Stromal cell of bone marrow (primary cell): ENCODE data around the gene NFYA.

Experiments used
- DNase-seq: peaks from one replicate; pipeline ENCODE4 v3.0.0-alpha.2; 2012; ENCODE audit warnings: low read depth

The NFYA gene

DNA sequence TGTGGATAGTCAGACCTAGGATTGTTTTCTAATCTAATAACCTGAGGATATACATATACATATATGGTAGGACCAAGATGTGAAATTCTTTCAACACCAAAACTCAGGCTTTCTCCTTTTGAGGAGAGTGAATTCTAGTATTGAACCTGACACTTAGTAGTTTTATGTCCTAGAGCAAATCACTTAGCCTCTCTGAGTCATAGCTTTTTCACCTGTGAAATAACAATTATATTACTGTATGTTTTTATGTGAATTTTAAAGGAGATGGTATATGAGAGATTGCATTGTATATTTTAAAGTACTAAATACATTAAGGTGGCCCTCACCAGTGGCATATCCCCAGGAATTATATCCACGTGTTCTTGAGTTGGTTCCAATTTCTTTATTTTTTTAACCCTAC is 46.7 kb downstream of the NFYA start:
- no peak for DNase-seq

DNA sequence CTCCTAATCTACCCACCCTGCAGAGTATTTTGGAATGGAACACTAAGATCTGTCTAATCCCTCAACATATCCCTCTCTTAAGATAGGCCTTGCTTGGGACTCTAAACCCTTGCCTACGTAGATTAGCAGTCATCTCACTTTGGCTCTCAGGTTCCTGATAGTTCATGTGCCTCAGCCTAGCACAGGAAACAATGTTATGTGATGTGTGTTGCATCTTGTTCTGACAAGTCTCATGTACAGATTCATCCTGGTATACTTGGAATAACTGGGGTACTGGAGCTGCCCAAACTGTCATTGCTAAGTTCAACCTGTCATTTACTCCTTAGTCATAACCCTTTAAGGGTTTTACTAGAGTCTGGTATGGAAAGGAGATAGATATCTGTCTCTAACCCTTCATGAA is 47.3 kb downstream of the NFYA start:
- DNase-seq: no peak

- DNase-seq: peak; percentile 2
Observed at GRCh38 chr6:41122373-41122772, 49.6 kb downstream of the NFYA start.

- no peak for DNase-seq
Observed at GRCh38 chr6:41122918-41123317, 50.1 kb downstream of the NFYA start.

DNA sequence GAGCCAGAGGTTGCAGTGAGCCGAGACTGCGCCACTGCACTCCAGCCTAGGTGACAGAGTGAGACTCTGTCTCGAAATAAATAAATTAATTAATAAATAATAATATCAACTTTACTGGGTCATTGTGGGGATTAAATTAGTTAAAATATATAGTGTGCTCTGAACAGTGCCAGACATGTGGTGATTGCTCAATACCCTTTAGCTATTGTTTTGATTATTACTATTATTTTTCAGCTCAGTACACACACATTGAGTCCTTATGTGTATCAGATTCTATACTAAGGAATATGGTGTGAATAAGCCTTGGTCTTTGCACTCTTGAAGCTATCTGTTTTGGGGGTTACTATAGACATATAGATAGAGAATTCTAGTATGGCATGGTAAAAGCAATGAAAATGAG is 52.5 kb downstream of the NFYA start:
- no peak for DNase-seq

DNA sequence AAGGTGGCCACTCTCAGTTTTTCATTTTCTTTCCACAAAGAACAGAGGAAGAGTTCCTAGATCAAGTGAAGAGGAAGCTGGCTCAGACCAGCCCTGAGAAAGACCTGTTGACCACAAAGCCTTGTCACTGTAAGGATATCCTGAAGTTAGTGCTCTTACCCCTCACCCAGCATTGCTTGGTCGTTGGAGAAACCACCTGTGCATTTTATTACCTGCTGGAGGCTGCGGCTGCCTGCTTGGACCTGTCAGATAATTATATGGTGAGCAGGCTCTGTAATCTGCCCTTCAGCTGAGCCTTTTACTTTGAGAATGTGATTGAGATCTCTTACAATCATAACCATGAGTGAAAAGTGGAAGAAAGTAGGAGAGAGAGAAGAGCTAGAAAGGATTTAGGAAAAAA is 59.5 kb downstream of the NFYA start:
- no peak for DNase-seq

GRCh38 chr6:41135062-41135832 is 62.5 kb downstream of the NFYA start:
- DNase-seq: no peak

- no peak for DNase-seq
Observed at GRCh38 chr6:41136911-41137310, 64.1 kb downstream of the NFYA start.

GRCh38 chr6:41147917-41148316 is 75.1 kb downstream of the NFYA start:
- DNase-seq: no peak
